PC-9 (cell line): ENCODE measurements around the gene CPA2.

Experiments used
- EZH2 ChIP-seq: fragments of 200-600 bp; sonication (generic); IDR thresholded peaks from 2 replicates; pipeline ENCODE4 v1.8.0; 2017; ENCODE audit warnings: antibody characterized with exemption, low read depth
- TF ChIP-seq, protein P1 (sequence below): fragments of 200-600 bp; sonication (generic); conservative IDR thresholded peaks from 2 replicates; pipeline ENCODE4 v1.6.1; 2017; ENCODE audit warnings: mixed run types, antibody characterized with exemption, mild to moderate bottlenecking, moderate library complexity

DNA sequence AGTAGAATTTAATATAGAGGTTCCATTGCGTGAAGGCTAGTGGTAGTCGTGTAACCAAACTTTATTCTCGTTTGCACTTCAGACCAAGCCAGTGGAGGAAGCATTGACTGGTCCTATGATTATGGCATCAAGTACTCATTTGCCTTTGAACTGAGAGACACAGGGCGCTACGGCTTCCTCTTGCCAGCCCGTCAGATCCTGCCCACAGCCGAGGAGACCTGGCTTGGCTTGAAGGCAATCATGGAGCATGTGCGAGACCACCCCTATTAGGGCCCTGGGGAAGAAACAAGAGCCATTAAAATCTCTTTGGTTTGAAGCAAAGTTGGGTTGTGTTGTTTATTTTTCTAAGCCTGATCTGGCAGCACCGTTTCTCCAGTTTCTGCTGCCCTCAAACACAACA, 22.8 kb downstream of the CPA2 start:
- TF ChIP-seq, protein P1, sequence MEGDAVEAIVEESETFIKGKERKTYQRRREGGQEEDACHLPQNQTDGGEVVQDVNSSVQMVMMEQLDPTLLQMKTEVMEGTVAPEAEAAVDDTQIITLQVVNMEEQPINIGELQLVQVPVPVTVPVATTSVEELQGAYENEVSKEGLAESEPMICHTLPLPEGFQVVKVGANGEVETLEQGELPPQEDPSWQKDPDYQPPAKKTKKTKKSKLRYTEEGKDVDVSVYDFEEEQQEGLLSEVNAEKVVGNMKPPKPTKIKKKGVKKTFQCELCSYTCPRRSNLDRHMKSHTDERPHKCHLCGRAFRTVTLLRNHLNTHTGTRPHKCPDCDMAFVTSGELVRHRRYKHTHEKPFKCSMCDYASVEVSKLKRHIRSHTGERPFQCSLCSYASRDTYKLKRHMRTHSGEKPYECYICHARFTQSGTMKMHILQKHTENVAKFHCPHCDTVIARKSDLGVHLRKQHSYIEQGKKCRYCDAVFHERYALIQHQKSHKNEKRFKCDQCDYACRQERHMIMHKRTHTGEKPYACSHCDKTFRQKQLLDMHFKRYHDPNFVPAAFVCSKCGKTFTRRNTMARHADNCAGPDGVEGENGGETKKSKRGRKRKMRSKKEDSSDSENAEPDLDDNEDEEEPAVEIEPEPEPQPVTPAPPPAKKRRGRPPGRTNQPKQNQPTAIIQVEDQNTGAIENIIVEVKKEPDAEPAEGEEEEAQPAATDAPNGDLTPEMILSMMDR, result no peak
- TF ChIP-seq EZH2, result no peak
